Calu3 (cell line): ENCODE results near the gene STK38L. TPM values are rescaled to one million over a fixed set of nuclear protein-coding genes. Genes with fewer than 3 reads are reported as not detected.

Experiments used
- BruUV-seq: library from RNA; stranded (reverse); fragments of 400-500 nt; replicated peaks from 2 replicates; lab custom pipeline; 2021; lab: Mats Ljungman, UMichigan
- CTCF ChIA-PET: fragments of 300-600 bp; sonication (Branson Sonifier 250); formaldehyde crosslinking; loops from one replicate; lab custom pipeline; 2022; ENCODE audit warnings: antibody characterized with exemption; lab: Charles Lee
- DNase-seq: peaks from one replicate; pipeline ENCODE4 v3.0.0; 2022
- H3K27ac Mint-ChIP-seq: one replicate; pipeline ENCODE4 v1.8.0; 2022; ENCODE audit warnings: mixed read lengths; ENCODE audit not compliant: unreplicated experiment
- H3K27me3 Mint-ChIP-seq: one replicate; pipeline ENCODE4 v1.8.0; 2022; ENCODE audit warnings: mixed read lengths; ENCODE audit not compliant: unreplicated experiment
- H3K36me3 Mint-ChIP-seq: one replicate; pipeline ENCODE4 v1.8.0; 2022; ENCODE audit warnings: mild to moderate bottlenecking, moderate library complexity, mixed read lengths; ENCODE audit not compliant: insufficient read depth, unreplicated experiment
- H3K4me1 Mint-ChIP-seq: one replicate; pipeline ENCODE4 v1.8.0; 2022; ENCODE audit warnings: mild to moderate bottlenecking, low read depth, mixed read lengths; ENCODE audit not compliant: unreplicated experiment
- H3K4me3 Mint-ChIP-seq: one replicate; pipeline ENCODE4 v1.8.0; 2022; ENCODE audit warnings: mild to moderate bottlenecking, low read depth, moderate library complexity, mixed read lengths; ENCODE audit not compliant: unreplicated experiment
- H3K9me3 Mint-ChIP-seq: one replicate; pipeline ENCODE4 v1.8.0; 2022; ENCODE audit warnings: low read depth, mixed read lengths; ENCODE audit not compliant: unreplicated experiment
- CTCF ChIP-seq: fragments of 200-600 bp; IDR thresholded peaks from one replicate; pipeline ENCODE4 v1.8.0; 2022; ENCODE audit warnings: antibody characterized with exemption; ENCODE audit not compliant: unreplicated experiment
- intact Hi-C: fragments of 100-400 bp; cut with micrococcal nuclease; formaldehyde crosslinking; loops from one replicate; pipeline ENCODE4 v1.10.0; 2022; ENCODE audit not compliant: unreplicated experiment
- total RNA-seq: library from RNA; stranded (reverse); gene quantifications from 2 replicates; pipeline ENCODE4 v1.2.3, GENCODE V29; 2022

STK38L gene
- total RNA-seq, 1 experiment from 2014 or later: 24.6 TPM

GRCh38 chr12:27355979-27356378 is 111.9 kb downstream of the STK38L start:
- no peak for DNase-seq
- no peak overlapping the region for H3K4me3 Mint-ChIP-seq
- no TSS peak for BruUV-seq
- no peak for TF ChIP-seq CTCF
- CTCF ChIA-PET: no interaction called here
- H3K4me1 Mint-ChIP-seq: peaks cover 28% of the 10 kb centered on the region
- no peaks in the 10 kb centered on the region for H3K9me3 Mint-ChIP-seq
- no peaks in the 10 kb centered on the region for H3K27me3 Mint-ChIP-seq
- no peak overlapping the region for H3K27ac Mint-ChIP-seq
- intact Hi-C loops: no loop called here
- no peaks in the 10 kb centered on the region for H3K36me3 Mint-ChIP-seq

GRCh38 chr12:27359578-27360340 is 115.7 kb downstream of the STK38L start:
- intact Hi-C loops: no loop called here
- CTCF ChIA-PET: interaction anchor here (0.7 kb wide), 2 partner anchors 16 to 18 kb away, joined by 4 to 9 read pairs; no protein-coding TSS in a partner anchor
- DNase-seq: no peak
- TF ChIP-seq CTCF: no peak
- Mint-ChIP-seq H3K9me3 (peaks cover 2% of the 10 kb centered on the region), H3K27ac (no peak overlapping the region), H3K4me1 (peaks cover 20% of the 10 kb centered on the region), H3K36me3 (no peaks in the 10 kb centered on the region), H3K27me3 (no peaks in the 10 kb centered on the region), H3K4me3 (no peak overlapping the region)
- no TSS peak for BruUV-seq

GRCh38 chr12:27361372-27361771 is 117.3 kb downstream of the STK38L start:
- H3K9me3 Mint-ChIP-seq: peaks cover 2% of the 10 kb centered on the region
- CTCF ChIA-PET: no interaction called here
- H3K36me3 Mint-ChIP-seq: no peaks in the 10 kb centered on the region
- H3K27me3 Mint-ChIP-seq: no peaks in the 10 kb centered on the region
- peaks cover 9% of the 10 kb centered on the region for H3K4me1 Mint-ChIP-seq
- no peak for DNase-seq
- no peak overlapping the region for H3K4me3 Mint-ChIP-seq
- H3K27ac Mint-ChIP-seq: peak overlapping the region; percentile 28
- intact Hi-C loops: no loop called here
- TF ChIP-seq CTCF: no peak
- BruUV-seq: no TSS peak

- no peak for DNase-seq
- H3K27ac Mint-ChIP-seq: no peak overlapping the region
- intact Hi-C loops: no loop called here
- H3K27me3 Mint-ChIP-seq: no peaks in the 10 kb centered on the region
- H3K4me1 Mint-ChIP-seq: no peaks in the 10 kb centered on the region
- peaks cover 12% of the 10 kb centered on the region for H3K36me3 Mint-ChIP-seq
- TF ChIP-seq CTCF: no peak
- CTCF ChIA-PET: no interaction called here
- H3K4me3 Mint-ChIP-seq: no peak overlapping the region
- peaks cover 2% of the 10 kb centered on the region for H3K9me3 Mint-ChIP-seq
- no TSS peak for BruUV-seq
Observed at GRCh38 chr12:27366621-27367020, 122.5 kb downstream of the STK38L start.
